H1 (cell line): ENCODE data around the gene SMIM32. TPM values are rescaled to one million over a fixed set of nuclear protein-coding genes. Genes with fewer than 3 reads are reported as not detected.

Experiments used
- CTCF ChIA-PET: fragments of 300-600 bp; sonication (Branson Sonifier 250); formaldehyde crosslinking; loops from one replicate; lab custom pipeline; 2021; ENCODE audit not compliant: partially characterized antibody; lab: Charles Lee
- POLR2A ChIA-PET: fragments of 300-600 bp; sonication (Branson Sonifier 250); formaldehyde crosslinking; loops from one replicate; lab custom pipeline; 2021; ENCODE audit warnings: inconsistent platforms; ENCODE audit not compliant: partially characterized antibody; lab: Charles Lee
- DNase-seq, 2 experiments: peaks; one replicate each; pipeline versions ENCODE4 v3.0.0 to v3.0.0-alpha.2; 2010 to 2022; ENCODE audit warnings: low spot score in 2 of 2, low read depth in 1 of 2, mixed read lengths in 1 of 2
- FAIRE-seq: peaks from 2 replicates; lab custom pipeline; 2011; peaks lifted over from hg19 to GRCh38; lab: Jason Lieb, UNC
- H2AFZ ChIP-seq: 2 replicates; pipeline ENCODE4 v1.8.1; 2012; ENCODE audit warnings: low read length, inconsistent platforms
- H2AK5ac ChIP-seq: 2 replicates; pipeline ENCODE4 v1.6.1; 2013; ENCODE audit warnings: low read depth, low read length
- H2BK120ac ChIP-seq: replicated peaks from 2 replicates; pipeline ENCODE3; 2013; ENCODE audit warnings: low read depth, low read length, inconsistent platforms
- H2BK12ac ChIP-seq: 2 replicates; pipeline ENCODE4 v1.6.1; 2013; ENCODE audit warnings: low read depth, low read length
- H2BK15ac ChIP-seq: 2 replicates; pipeline ENCODE4 v1.6.1; 2013; ENCODE audit warnings: low read length
- H2BK20ac ChIP-seq: 2 replicates; pipeline ENCODE4 v1.6.1; 2013; ENCODE audit warnings: low read length
- H2BK5ac ChIP-seq: 2 replicates; pipeline ENCODE4 v1.6.1; 2013; ENCODE audit warnings: low read depth, low read length
- H3K14ac ChIP-seq: 2 replicates; pipeline ENCODE4 v1.6.1; 2013; ENCODE audit warnings: inconsistent platforms; ENCODE audit not compliant: insufficient read length
- H3K18ac ChIP-seq: 2 replicates; pipeline ENCODE4 v1.6.1; 2013; ENCODE audit warnings: low read length; ENCODE audit errors: extremely low read depth
- H3K23ac ChIP-seq: 2 replicates; pipeline ENCODE4 v1.6.1; 2013; ENCODE audit warnings: inconsistent platforms; ENCODE audit not compliant: insufficient read length
- H3K23me2 ChIP-seq: 2 replicates; pipeline ENCODE4 v1.6.1; 2013; ENCODE audit warnings: low read depth, low read length
- H3K27ac ChIP-seq: 2 replicates; pipeline ENCODE4 v1.6.1; 2011; ENCODE audit warnings: low read depth, low read length, inconsistent platforms
- H3K27me3 ChIP-seq, 4 experiments: replicated peaks in 1 of 4; 1 replicate in 1 of 4; 2 replicates in 3 of 4; pipeline versions ENCODE4 v1.6.1 to v1.8.1; 2011 to 2013; ENCODE audit warnings: low read length in 3 of 4, mild to moderate bottlenecking in 3 of 4, inconsistent platforms in 2 of 4, mixed read lengths in 2 of 4, moderate library complexity in 1 of 4; ENCODE audit not compliant: control insufficient read depth in 3 of 4, insufficient read depth in 3 of 4; ENCODE audit errors: extremely low read depth in 1 of 4
- H3K36me3 ChIP-seq, 4 experiments: 2 replicates each; pipeline versions ENCODE4 v1.6.1 to v1.8.1; 2011 to 2013; ENCODE audit warnings: mild to moderate bottlenecking in 4 of 4, low read length in 3 of 4, moderate library complexity in 2 of 4, control low read depth in 1 of 4, inconsistent platforms in 1 of 4; ENCODE audit not compliant: insufficient read depth in 4 of 4, control insufficient read depth in 2 of 4
- H3K4ac ChIP-seq: replicated peaks from 2 replicates; pipeline ENCODE3; 2013; ENCODE audit warnings: low read length, low read depth, mixed read lengths, inconsistent platforms; ENCODE audit not compliant: insufficient read length
- H3K4me1 ChIP-seq, 4 experiments: replicated peaks in 1 of 4; 1 replicate in 1 of 4; 2 replicates in 3 of 4; pipeline versions ENCODE4 v1.6.1 to v1.8.1; 2011 to 2013; ENCODE audit warnings: low read length in 3 of 4, inconsistent platforms in 2 of 4, mixed read lengths in 1 of 4; ENCODE audit not compliant: insufficient read depth in 4 of 4, control insufficient read depth in 3 of 4
- H3K4me2 ChIP-seq, 2 experiments: 2 replicates each; pipeline versions ENCODE4 v1.6.1 to v1.8.1; 2011 to 2013; ENCODE audit warnings: low read depth in 2 of 2, low read length in 2 of 2, control low read depth in 1 of 2, inconsistent platforms in 1 of 2, mild to moderate bottlenecking in 1 of 2; ENCODE audit not compliant: insufficient read depth in 1 of 2
- H3K4me3 ChIP-seq, 4 experiments: fragments of 200-600, 300-600 bp in 1 of 4; sonication (generic), shearing (Covaris generic), sonication (Bioruptor Twin) in 1 of 4; 2 replicates each; pipeline versions ENCODE4 v1.5.1 to v1.8.1; 2011 to 2016; ENCODE audit warnings: low read length in 4 of 4, low read depth in 3 of 4, control low read depth in 2 of 4, inconsistent platforms in 2 of 4, mild to moderate bottlenecking in 2 of 4, mixed read lengths in 1 of 4, moderate library complexity in 1 of 4; ENCODE audit not compliant: insufficient read depth in 2 of 4; ENCODE audit errors: extremely low read depth in 1 of 4
- H3K56ac ChIP-seq: replicated peaks from 2 replicates; pipeline ENCODE3; 2013; ENCODE audit warnings: low read depth, mild to moderate bottlenecking, mixed read lengths, low read length, inconsistent platforms; ENCODE audit not compliant: insufficient read length
- H3K79me1 ChIP-seq: 2 replicates; pipeline ENCODE4 v1.6.1; 2013; ENCODE audit warnings: low read depth, low read length, control low read depth
- H3K79me2 ChIP-seq, 2 experiments: 2 replicates each; pipeline versions ENCODE4 v1.6.1 to v1.8.1; 2012 to 2013; ENCODE audit warnings: low read length in 2 of 2, mild to moderate bottlenecking in 2 of 2, inconsistent platforms in 1 of 2; ENCODE audit not compliant: insufficient read depth in 2 of 2, control insufficient read depth in 1 of 2
- H3K9ac ChIP-seq, 4 experiments: replicated peaks in 1 of 4; 1 replicate in 1 of 4; 2 replicates in 3 of 4; pipeline versions ENCODE4 v1.6.1 to v1.8.1; 2011 to 2013; ENCODE audit warnings: low read depth in 3 of 4, low read length in 3 of 4, control low read depth in 2 of 4, mild to moderate bottlenecking in 2 of 4, moderate library complexity in 2 of 4, inconsistent platforms in 1 of 4; ENCODE audit errors: extremely low read depth in 1 of 4
- H3K9me3 ChIP-seq, 2 experiments: 2 replicates each; pipeline versions ENCODE4 v1.6.1 to v1.8.1; 2012 to 2013; ENCODE audit warnings: mild to moderate bottlenecking in 2 of 2, moderate library complexity in 2 of 2, control low read depth in 1 of 2, inconsistent platforms in 1 of 2, low read depth in 1 of 2, low read length in 1 of 2, mixed read lengths in 1 of 2; ENCODE audit not compliant: insufficient read depth in 2 of 2
- H4K20me1 ChIP-seq, 2 experiments: replicated peaks in 1 of 2; 2 replicates each; pipeline versions ENCODE3 to v1.8.1; 2011 to 2013; ENCODE audit warnings: inconsistent platforms in 2 of 2, low read length in 2 of 2, mild to moderate bottlenecking in 1 of 2; ENCODE audit not compliant: insufficient read depth in 2 of 2, control insufficient read depth in 1 of 2
- H4K5ac ChIP-seq: 2 replicates; pipeline ENCODE4 v1.6.1; 2013; ENCODE audit warnings: low read length, low read depth, mixed read lengths, inconsistent platforms; ENCODE audit not compliant: insufficient read length
- H4K8ac ChIP-seq: 2 replicates; pipeline ENCODE4 v1.8.0; 2013; ENCODE audit warnings: mild to moderate bottlenecking, moderate library complexity, low read length, inconsistent platforms; ENCODE audit not compliant: insufficient read depth; ENCODE audit errors: extremely low read depth
- H4K91ac ChIP-seq: replicated peaks from 2 replicates; pipeline ENCODE3; 2013; ENCODE audit warnings: low read length, mixed read lengths, inconsistent platforms; ENCODE audit not compliant: insufficient read length
- CHD1 ChIP-seq: IDR thresholded peaks from 2 replicates; pipeline ENCODE4 v1.6.1; 2012; ENCODE audit warnings: low read depth, low read length, improper control_type of control experiment
- EZH2 ChIP-seq: fragments of 200-600 bp; sonication (generic); IDR thresholded peaks from 2 replicates; pipeline ENCODE4 v1.7.1; 2012; ENCODE audit warnings: low read depth, mild to moderate bottlenecking, moderate library complexity, low read length, inconsistent platforms; ENCODE audit not compliant: severe bottlenecking
- RFX5 ChIP-seq: IDR thresholded peaks from 2 replicates; pipeline ENCODE4 v1.6.1; 2011; ENCODE audit warnings: low read depth, low read length, improper control_type of control experiment, borderline replicate concordance
- RXRA ChIP-seq: IDR thresholded peaks from 2 replicates; pipeline ENCODE4 v1.6.1; 2011; ENCODE audit warnings: low read depth, mild to moderate bottlenecking, low read length, moderate library complexity; ENCODE audit not compliant: insufficient read depth
- WGBS, 2 experiments: shearing (Covaris generic) in 1 of 2; methylation state at CpG; one replicate each; pipeline versions ENCODE4 v1.1.6 to v1.1.7; 2013 to 2015; ENCODE audit warnings: low lambda C conversion rate in 2 of 2, mixed read lengths in 2 of 2, inconsistent platforms in 1 of 2, low coverage in 1 of 2, missing lambda C conversion rate in 1 of 2; ENCODE audit not compliant: insufficient replicate concordance in 2 of 2, insufficient coverage in 1 of 2, insufficient read length in 1 of 2; ENCODE audit errors: extremely low coverage in 1 of 2, missing lambda C conversion rate in 1 of 2; 5-methylcytosine and 5-hydroxymethylcytosine counted together
- polyA plus RNA-seq, 7 experiments: library from polyadenylated mRNA; depleted of rRNA in 3 of 7; stranded (reverse) in 5 of 7; unstranded in 2 of 7; fragments of >200 nt in 5 of 7; fragments of 200-250 nt in 2 of 7; gene quantifications; 1 replicate in 5 of 7; 2 replicates in 1 of 7; 4 replicates in 1 of 7; pipeline versions ENCODE4 v1.2.1 to v1.2.3, GENCODE V29; 2011 to 2013; ENCODE audit warnings: missing spikeins in 2 of 7, mixed read lengths in 2 of 7
- total RNA-seq: library from RNA; stranded (reverse); fragmentation: NEBNext Ultra II Directional; extraction: Animal tissue kit (Norgen Biotek cat#: 25700); gene quantifications from 2 replicates; pipeline ENCODE4 v1.2.1, GENCODE V29; 2021

The SMIM32 gene
- total and polyA plus RNA-seq, 2 of the 8 experiments (the other 6 are each of a cell fraction or from before 2014, with no cell fraction given): 0.09 to 0.22 TPM

DNA sequence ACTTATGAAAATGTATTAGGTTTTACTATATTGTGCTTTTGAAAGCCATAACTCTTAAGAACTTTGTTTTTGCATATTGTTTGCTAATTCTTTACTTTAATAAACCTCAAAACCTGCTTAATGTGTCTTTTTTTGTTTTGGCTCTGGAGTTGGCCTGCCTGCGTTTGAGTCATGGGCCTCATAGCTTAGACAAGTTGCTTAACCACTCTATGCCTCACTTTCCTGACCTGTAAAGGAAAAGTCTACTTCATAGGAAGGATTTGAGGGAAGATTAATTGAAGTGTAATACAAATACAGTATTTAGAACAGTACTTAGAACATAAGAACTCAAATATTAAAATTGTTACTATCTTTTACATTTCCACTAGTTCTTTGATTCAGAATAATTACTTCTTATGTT lies 10.3 kb downstream of the SMIM32 start:
- Histone ChIP-seq H3K14ac (no peak overlapping the region), H3K27me3 (no peaks in the 10 kb centered on the region), H2BK120ac (no peak overlapping the region), H4K8ac (no peak overlapping the region), H3K27ac (no peak overlapping the region), H2BK15ac (no peak overlapping the region), H2BK12ac (no peak overlapping the region), H3K79me1 (no peaks in the 10 kb centered on the region), H2AK5ac (no peak overlapping the region), H3K23ac (no peak overlapping the region), H3K4me1 (no peaks in the 10 kb centered on the region), H3K36me3 (peaks cover 0 to 9% (median 2%) of the 10 kb centered on the region in 4 experiments; a peak in 4 of 8 replicates), H4K20me1 (peaks cover 0 to 4% of the 10 kb centered on the region in 2 experiments), H4K5ac (no peak overlapping the region), H3K4me3 (no peak overlapping the region), H4K91ac (no peak overlapping the region), H3K9me3 (no peaks in the 10 kb centered on the region), H2AFZ (no peak overlapping the region), H2BK5ac (no peak overlapping the region), H3K4me2 (no peak overlapping the region), H3K4ac (no peak overlapping the region), H3K56ac (no peak overlapping the region), H3K9ac (no peak overlapping the region), H2BK20ac (no peak overlapping the region), H3K18ac (no peak overlapping the region), H3K23me2 (no peaks in the 10 kb centered on the region), H3K79me2 (no peaks in the 10 kb centered on the region)
- WGBS, 2 experiments: 94% methylated on average over 1 of the region's 1 CpG; no CpG with 5 or more reads in 1 of the 2 experiments
- FAIRE-seq: no peak
- POLR2A ChIA-PET: no interaction called here
- no peak for DNase-seq
- CTCF ChIA-PET: no interaction called here
- no peak for TF ChIP-seq EZH2
- TF ChIP-seq RFX5: no peak
- TF ChIP-seq CHD1: no peak
- TF ChIP-seq RXRA: no peak
